ENCODE measurements around the gene FBXL7. TPM values are rescaled to one million over a fixed set of nuclear protein-coding genes. Genes with fewer than 3 reads are reported as not detected.

Gene FBXL7
- total and polyA plus RNA-seq, 10 donors: 1.1 to 12.9 (median 8.3) TPM

- intact Hi-C loops (cut with DNase I; ENCODE audit: low total_unique reads): no loop called here
- no peaks in the 10 kb centered on the region for H3K36me3 ChIP-seq
- no peaks in the 10 kb centered on the region for H3K27me3 ChIP-seq (replicated peaks in 1 of 7)
- 63 to 86% (median 79%) methylated on average over 3 of the region's 3 CpGs for WGBS, 5 donors
- no peak for TF ChIP-seq POLR2A (IDR thresholded peaks at IDR 0.05)
- no peak for TF ChIP-seq CTCF (IDR thresholded peaks at IDR 0.05 in 8 of 11, conservative IDR thresholded peaks at IDR 0.05 in 3 of 11)
- TF ChIP-seq POLR2AphosphoS5 (IDR thresholded peaks at IDR 0.05): no peak
- no peak overlapping the region for H3K27ac ChIP-seq
- H3K4me1 ChIP-seq: no peaks in the 10 kb centered on the region
- peaks cover 0 to 13% (median 6%) of the 10 kb centered on the region in 8 donors for H3K9me3 ChIP-seq
- H3K4me3 ChIP-seq: no peak overlapping the region
- DNase-seq: no peak
These were observed 380.2 kb downstream of the FBXL7 start for GRCh38 chr5:15880201-15880600.

- Histone ChIP-seq H3K9me3 (peaks cover 0 to 17% (median 2%) of the 10 kb centered on the region in 8 donors), H3K4me3 (no peak overlapping the region), H3K36me3 (no peaks in the 10 kb centered on the region), H3K27me3 (replicated peaks in 1 of 7) (no peaks in the 10 kb centered on the region), H3K4me1 (no peaks in the 10 kb centered on the region), H3K27ac (no peak overlapping the region)
- WGBS, 5 donors: 59 to 76% (median 65%) methylated on average over 3 of the region's 3 CpGs
- intact Hi-C loops (cut with DNase I; ENCODE audit: low total_unique reads): no loop called here
- TF ChIP-seq POLR2A (IDR thresholded peaks at IDR 0.05): no peak
- TF ChIP-seq POLR2AphosphoS5 (IDR thresholded peaks at IDR 0.05): no peak
- TF ChIP-seq CTCF (IDR thresholded peaks at IDR 0.05 in 8 of 11, conservative IDR thresholded peaks at IDR 0.05 in 3 of 11): no peak
- DNase-seq: no peak
These were observed 385.2 kb downstream of the FBXL7 start for GRCh38 chr5:15885156-15885555.

GRCh38 chr5:15886156-15886555 lies 386.2 kb downstream of the FBXL7 start:
- peaks cover 0 to 17% (median 0%) of the 10 kb centered on the region in 8 donors for H3K9me3 ChIP-seq
- no peaks in the 10 kb centered on the region for H3K4me1 ChIP-seq
- intact Hi-C loops (cut with DNase I; ENCODE audit: low total_unique reads): no loop called here
- no peak overlapping the region for H3K27ac ChIP-seq
- H3K4me3 ChIP-seq: no peak overlapping the region
- TF ChIP-seq CTCF (IDR thresholded peaks at IDR 0.05 in 8 of 11, conservative IDR thresholded peaks at IDR 0.05 in 3 of 11) (no peak), POLR2AphosphoS5 (IDR thresholded peaks at IDR 0.05) (no peak), POLR2A (IDR thresholded peaks at IDR 0.05) (no peak)
- no peaks in the 10 kb centered on the region for H3K36me3 ChIP-seq
- H3K27me3 ChIP-seq (replicated peaks in 1 of 7): no peaks in the 10 kb centered on the region
- WGBS, 5 donors: 70 to 87% (median 80%) methylated on average over 1 of the region's 1 CpG
- DNase-seq: no peak

GRCh38 chr5:15887093-15887492 lies 387.1 kb downstream of the FBXL7 start:
- Histone ChIP-seq H3K4me1 (no peaks in the 10 kb centered on the region), H3K4me3 (no peak overlapping the region), H3K27me3 (replicated peaks in 1 of 7) (no peaks in the 10 kb centered on the region), H3K36me3 (no peaks in the 10 kb centered on the region), H3K27ac (no peak overlapping the region), H3K9me3 (peaks cover 0 to 16% (median 0%) of the 10 kb centered on the region in 8 donors)
- DNase-seq: no peak
- intact Hi-C loops (cut with DNase I; ENCODE audit: low total_unique reads): no loop called here
- WGBS, 5 donors: 56 to 63% (median 60%) methylated on average over 3 of the region's 3 CpGs
- no peak for TF ChIP-seq POLR2A (IDR thresholded peaks at IDR 0.05)
- no peak for TF ChIP-seq POLR2AphosphoS5 (IDR thresholded peaks at IDR 0.05)
- no peak for TF ChIP-seq CTCF (IDR thresholded peaks at IDR 0.05 in 8 of 11, conservative IDR thresholded peaks at IDR 0.05 in 3 of 11)

All from spleen (tissue), 11 donors.